ENCODE results near the gene PBX2. TPM values are rescaled to one million over a fixed set of nuclear protein-coding genes. Genes with fewer than 3 reads are reported as not detected.
"Not testable (repeated sequence)": the region's sequence is repeated elsewhere in the genome, so short reads cannot be mapped to it uniquely, and the experiment has no call there.

Gene PBX2
- total RNA-seq, 3 donors from 2014 or later, result 62.2 to 68.2 (median 64.0) TPM

DNA sequence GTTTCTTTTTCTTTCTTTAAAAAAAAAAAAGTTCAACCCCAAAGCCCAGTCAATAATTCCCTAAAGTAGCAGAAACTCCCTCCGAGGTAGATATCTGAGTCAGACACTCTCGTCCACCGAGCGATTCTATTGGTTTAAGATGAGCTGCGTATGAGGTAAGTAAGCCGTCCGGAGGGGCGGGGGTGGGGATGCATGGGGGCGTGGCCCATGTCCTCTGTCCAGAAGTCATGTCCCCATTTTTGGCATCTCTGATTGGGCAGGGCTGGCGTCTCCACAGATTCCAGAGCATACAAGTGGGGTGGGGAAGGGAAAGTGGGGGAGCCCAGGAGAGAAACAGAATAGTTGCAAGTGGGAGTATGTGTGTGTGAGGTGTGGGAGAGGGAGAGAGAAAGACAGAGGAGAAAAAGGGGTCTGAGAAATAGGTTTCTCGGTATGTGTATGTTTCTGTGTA, 4.3 kb downstream of the PBX2 start:
- peak; percentile 56 to 65 for ATAC-seq
- peak; percentile 48 for DNase-seq
- peaks cover 61% of the 10 kb centered on the region for H3K4me1 Mint-ChIP-seq (ENCODE audit: low read depth)
- peak overlapping the region; percentile 62 for H3K4me3 Mint-ChIP-seq
- not testable (repeated sequence) for H3K9me3 Mint-ChIP-seq; H3K27me3 Mint-ChIP-seq (ENCODE audit: low read depth)
- peaks cover 26% of the 10 kb centered on the region for H3K36me3 Mint-ChIP-seq (ENCODE audit: insufficient read depth)

DNA sequence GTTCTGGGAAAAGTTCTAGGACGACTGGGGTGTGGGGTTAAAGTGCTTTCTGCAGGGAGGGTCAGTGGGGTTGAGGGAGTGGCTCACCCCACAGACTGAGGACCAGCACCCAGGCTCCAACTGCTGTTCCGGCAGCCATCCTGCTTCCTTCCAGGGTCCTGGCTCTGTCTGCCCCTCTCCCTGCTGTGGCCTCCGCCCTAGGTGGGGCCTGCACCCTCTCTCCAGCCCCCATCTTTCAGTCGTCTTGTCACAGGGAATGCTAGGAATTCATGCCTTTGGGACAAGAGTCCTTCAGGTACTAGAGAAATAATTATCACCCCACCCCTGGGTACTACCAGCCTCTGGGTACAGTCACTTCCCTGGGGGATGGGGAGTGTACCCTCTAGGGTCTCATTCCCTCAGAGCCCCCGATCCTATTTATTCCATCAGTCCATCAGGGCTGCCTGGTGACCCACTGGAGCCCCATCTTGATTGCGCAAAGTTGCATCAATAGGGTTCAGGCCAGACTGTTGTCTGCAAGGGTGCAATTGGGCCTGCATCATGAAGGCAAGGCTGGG, 5.8 kb downstream of the PBX2 start, which contains the start of gene AGER:
TSS of gene AGER (minus strand) at position 170 of the 557 bp plus-strand sequence. CDS start at position 139, 31 bp downstream.
- H3K4me1 Mint-ChIP-seq (ENCODE audit: low read depth), result peaks cover 72% of the 10 kb centered on the region
- no peak within 1 kb of the TSS for H3K4me3 Mint-ChIP-seq
- ATAC-seq (no peak), DNase-seq (no peak)
- H3K27me3 Mint-ChIP-seq (ENCODE audit: low read depth), result no peaks in the 10 kb centered on the region
- peaks cover 34% of the 10 kb centered on the region for H3K36me3 Mint-ChIP-seq (ENCODE audit: insufficient read depth)
- no peaks in the 10 kb centered on the region for H3K9me3 Mint-ChIP-seq

DNA sequence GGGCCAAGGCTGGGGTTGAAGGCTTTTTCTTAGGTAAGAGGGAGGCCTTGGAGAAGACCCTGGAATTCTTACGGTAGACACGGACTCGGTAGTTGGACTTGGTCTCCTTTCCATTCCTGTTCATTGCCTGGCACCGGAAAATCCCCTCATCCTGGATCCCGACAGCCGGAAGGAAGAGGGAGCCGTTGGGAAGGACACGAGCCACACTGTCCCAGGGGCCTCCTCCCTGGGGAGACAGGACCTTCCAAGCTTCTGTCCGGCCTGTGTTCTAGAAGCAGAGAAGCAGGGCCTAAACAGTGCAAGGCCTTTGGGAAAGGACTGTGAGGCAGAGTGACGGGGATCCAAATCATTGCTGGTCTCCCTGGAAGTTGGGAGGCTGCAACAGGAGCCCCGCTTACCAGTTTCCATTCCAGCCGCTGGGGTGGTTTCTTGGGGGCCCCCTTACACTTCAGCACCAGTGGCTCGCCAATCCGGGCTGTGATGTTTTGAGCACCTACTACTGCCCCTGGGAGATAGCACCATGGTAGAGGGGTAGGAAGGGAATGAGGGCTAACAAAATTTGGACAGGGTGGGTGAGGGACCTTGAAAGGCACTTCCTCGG, 6.4 kb downstream of the PBX2 start:
- no peaks in the 10 kb centered on the region for H3K9me3 Mint-ChIP-seq
- H3K4me1 Mint-ChIP-seq (ENCODE audit: low read depth), result peaks cover 72% of the 10 kb centered on the region
- DNase-seq (no peak), ATAC-seq (no peak)
- no peaks in the 10 kb centered on the region for H3K27me3 Mint-ChIP-seq (ENCODE audit: low read depth)
- peaks cover 31% of the 10 kb centered on the region for H3K36me3 Mint-ChIP-seq (ENCODE audit: insufficient read depth)
- H3K4me3 Mint-ChIP-seq, result no peak overlapping the region

DNA sequence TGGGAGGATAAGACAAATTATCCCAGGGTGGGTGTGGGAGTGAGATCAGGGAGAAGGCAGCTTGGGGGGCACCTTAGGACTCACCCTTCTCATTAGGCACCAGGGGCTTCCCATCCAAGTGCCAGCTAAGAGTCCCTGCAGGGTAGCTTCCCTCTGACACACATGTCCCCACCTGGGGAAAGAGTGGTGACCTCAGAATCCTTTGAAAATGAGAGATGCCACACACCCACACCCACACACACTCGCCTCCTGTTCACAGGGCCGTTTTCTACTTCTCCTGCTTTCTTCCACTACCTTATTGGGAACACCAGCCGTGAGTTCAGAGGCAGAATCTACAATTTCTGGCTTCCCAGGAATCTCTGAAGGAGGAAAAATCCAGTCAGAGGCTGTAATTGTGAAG, 7.0 kb downstream of the PBX2 start:
- no peak for ATAC-seq
- Mint-ChIP-seq H3K4me3 (no peak overlapping the region), H3K36me3 (ENCODE audit: insufficient read depth) (peaks cover 31% of the 10 kb centered on the region), H3K4me1 (ENCODE audit: low read depth) (peaks cover 68% of the 10 kb centered on the region), H3K9me3 (no peaks in the 10 kb centered on the region), H3K27me3 (ENCODE audit: low read depth) (no peaks in the 10 kb centered on the region)
- no peak for DNase-seq

DNA sequence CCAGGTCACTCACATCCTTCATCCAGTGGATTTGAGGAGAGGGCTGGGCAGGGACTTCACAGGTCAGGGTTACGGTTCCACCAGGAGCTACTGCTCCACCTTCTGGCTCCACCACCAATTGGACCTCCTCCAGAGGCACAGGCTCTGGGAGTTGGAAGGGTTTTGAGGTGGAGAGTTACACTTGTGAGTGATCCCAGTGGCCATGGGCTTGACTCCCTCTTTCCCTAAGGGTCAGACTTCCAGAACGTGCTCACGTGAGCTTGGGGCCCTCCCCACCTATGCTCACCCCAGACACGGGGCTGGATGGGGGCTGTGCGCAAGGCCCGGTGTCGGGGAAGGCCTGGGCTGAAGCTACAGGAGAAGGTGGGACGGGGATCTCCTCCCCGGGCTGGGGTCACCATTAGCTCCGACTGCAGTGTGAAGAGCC, 7.4 kb downstream of the PBX2 start:
- H3K36me3 Mint-ChIP-seq (ENCODE audit: insufficient read depth), result peaks cover 29% of the 10 kb centered on the region
- no peaks in the 10 kb centered on the region for H3K9me3 Mint-ChIP-seq
- H3K4me3 Mint-ChIP-seq, result no peak overlapping the region
- H3K4me1 Mint-ChIP-seq (ENCODE audit: low read depth), result peaks cover 65% of the 10 kb centered on the region
- no peaks in the 10 kb centered on the region for H3K27me3 Mint-ChIP-seq (ENCODE audit: low read depth)
- DNase-seq (no peak), ATAC-seq (no peak)

DNA sequence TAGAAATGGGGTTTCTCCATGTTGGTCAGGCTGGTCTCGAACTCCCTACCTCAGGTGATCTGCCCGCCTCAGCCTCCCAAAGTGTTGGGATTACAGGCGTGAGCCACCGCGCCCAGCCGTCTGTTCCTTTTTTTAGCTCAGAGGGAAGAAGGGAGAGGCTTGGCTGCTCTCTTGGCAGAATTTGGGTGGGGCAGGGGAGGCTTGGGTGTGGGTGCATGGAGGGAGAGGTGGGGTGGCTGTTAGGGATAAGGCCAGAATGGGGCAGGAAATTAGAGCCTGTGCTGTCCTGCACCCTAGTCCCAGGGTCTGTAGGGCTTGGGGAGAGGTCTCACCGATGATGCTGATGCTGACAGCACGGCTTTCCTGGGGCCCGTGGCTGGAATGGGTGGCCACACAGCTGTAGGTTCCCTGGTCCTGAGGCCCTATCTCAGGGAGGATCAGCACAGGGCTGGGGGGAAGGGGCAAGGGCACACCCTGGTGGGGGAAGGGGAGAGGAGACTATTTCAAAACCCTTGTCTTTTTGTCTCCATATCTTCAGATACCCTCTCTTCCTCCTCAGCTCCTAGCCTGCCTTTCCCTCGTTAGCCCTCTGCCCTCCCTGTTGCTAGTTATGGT, 8.0 kb downstream of the PBX2 start:
- DNase-seq, result no peak
- no peak for ATAC-seq
- peaks cover 64% of the 10 kb centered on the region for H3K4me1 Mint-ChIP-seq (ENCODE audit: low read depth)

DNA sequence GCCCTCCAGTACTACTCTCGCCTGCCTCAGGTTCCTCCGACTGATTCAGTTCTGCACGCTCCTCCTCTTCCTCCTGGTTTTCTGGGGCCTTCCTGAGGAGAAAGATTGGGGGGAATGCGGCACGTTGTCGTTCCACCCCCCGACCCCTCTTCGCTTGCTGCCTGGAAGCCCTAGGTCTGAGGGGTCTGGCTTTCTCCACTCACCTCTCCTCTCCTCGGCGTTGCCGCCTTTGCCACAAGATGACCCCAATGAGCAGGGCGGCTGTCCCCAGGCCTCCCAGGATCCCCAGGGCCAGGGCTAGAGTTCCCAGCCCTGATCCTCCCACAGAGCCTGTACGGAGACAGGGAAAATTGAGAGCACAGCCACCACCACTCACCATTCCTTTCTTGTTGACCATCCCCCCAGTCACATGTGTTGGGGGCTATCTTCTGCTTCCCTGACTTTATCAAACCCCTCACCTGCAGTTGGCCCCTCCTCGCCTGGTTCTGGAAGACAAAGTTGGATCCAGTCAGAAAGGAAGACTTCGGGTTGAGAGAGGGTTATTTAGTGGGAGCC, 8.8 kb downstream of the PBX2 start:
- no peak overlapping the region for H3K4me3 Mint-ChIP-seq
- peaks cover 64% of the 10 kb centered on the region for H3K4me1 Mint-ChIP-seq (ENCODE audit: low read depth)
- no peak for ATAC-seq
- peaks cover 21% of the 10 kb centered on the region for H3K36me3 Mint-ChIP-seq (ENCODE audit: insufficient read depth)
- no peak for DNase-seq
- no peaks in the 10 kb centered on the region for H3K9me3 Mint-ChIP-seq
- no peaks in the 10 kb centered on the region for H3K27me3 Mint-ChIP-seq (ENCODE audit: low read depth)

More for the DNA sequence above, 8.0 kb downstream of the PBX2 start:
- Mint-ChIP-seq H3K4me3 (no peak overlapping the region), H3K9me3 (no peaks in the 10 kb centered on the region), H3K36me3 (ENCODE audit: insufficient read depth) (peaks cover 25% of the 10 kb centered on the region), H3K27me3 (ENCODE audit: low read depth) (no peaks in the 10 kb centered on the region)

DNA sequence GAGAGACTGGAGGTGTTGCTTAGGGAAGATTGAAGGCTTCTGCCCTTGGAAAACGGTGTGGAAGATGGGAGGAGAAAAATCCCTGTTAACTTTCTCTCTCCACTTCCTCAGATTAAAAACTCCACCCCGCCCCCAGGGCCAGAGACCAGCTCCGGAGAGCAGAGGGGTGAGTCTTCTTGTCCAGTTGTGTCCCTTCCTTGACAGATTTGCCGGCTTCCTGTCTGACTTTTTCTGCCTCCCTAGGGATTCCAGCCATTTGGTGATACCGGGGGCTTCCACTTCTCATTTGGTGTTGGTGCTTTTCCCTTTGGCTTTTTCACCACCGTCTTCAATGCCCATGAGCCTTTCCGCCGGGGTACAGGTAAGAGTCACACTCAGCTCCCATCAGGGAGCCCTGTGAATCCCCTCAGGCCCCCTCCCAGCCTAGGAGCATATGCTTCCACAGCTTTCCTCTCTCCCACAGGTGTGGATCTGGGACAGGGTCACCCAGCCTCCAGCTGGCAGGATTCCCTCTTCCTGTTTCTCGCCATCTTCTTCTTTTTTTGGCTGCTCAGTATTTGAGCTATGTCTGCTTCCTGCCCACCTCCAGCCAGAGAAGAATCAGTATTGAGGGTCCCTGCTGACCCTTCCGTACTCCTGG, 10.1 kb downstream of the PBX2 start:
- peaks cover 15% of the 10 kb centered on the region for H3K36me3 Mint-ChIP-seq (ENCODE audit: insufficient read depth)
- peak overlapping the region; percentile 92 for H3K4me3 Mint-ChIP-seq

DNA sequence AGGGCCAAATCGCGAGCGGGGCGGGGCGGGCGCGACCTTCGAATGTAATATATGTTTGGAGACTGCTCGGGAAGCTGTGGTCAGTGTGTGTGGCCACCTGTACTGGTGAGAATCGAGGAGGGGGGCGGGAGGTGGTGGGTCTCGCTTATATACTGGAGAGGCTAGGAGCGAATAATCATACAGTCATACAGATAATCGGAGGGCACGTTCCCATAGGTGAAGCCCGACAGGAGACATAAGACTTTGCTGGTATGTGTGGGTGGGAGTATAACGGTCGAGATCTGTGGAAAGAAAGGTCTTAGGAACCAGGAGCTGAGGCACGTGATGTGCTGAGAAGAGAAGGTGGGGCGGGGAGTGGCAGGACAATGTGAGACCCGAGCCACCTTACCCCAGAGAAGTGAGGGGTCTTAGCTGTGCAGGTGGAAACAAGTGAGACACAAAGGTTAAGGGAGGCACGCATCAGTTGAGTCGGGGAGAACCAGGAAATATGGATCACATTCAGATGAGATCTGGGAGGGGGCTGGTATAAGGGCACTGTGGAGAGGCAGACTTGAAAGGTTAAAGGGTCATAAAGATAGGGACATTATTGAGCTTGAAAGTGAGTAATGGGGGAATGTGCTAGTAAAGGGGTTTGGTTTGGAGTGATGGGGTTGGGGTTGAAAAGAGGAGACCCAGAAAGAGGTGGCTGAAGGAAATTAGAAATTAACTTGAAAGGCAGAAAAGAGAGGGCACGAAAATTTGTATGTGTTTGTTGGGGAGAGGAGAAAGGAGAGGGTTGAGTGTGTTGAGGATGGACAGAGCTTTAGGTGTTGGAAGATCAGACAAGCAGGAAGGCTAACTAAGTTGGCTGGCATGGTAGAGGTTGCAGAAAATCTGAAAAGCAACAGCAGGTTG, 11.2 kb downstream of the PBX2 start:
- H3K27me3 Mint-ChIP-seq (ENCODE audit: low read depth), result no peaks in the 10 kb centered on the region
- peaks cover 15% of the 10 kb centered on the region for H3K36me3 Mint-ChIP-seq (ENCODE audit: insufficient read depth)
- ATAC-seq (no peak), DNase-seq (no peak)
- peaks cover 67% of the 10 kb centered on the region for H3K4me1 Mint-ChIP-seq (ENCODE audit: low read depth)
- H3K9me3 Mint-ChIP-seq, result no peaks in the 10 kb centered on the region
- peak overlapping the region; percentile 92 for H3K4me3 Mint-ChIP-seq

More for the DNA sequence above, 10.1 kb downstream of the PBX2 start:
- no peak for ATAC-seq
- peaks cover 62% of the 10 kb centered on the region for H3K4me1 Mint-ChIP-seq (ENCODE audit: low read depth)
- H3K9me3 Mint-ChIP-seq, result no peaks in the 10 kb centered on the region
- H3K27me3 Mint-ChIP-seq (ENCODE audit: low read depth), result no peaks in the 10 kb centered on the region
- no peak for DNase-seq

DNA sequence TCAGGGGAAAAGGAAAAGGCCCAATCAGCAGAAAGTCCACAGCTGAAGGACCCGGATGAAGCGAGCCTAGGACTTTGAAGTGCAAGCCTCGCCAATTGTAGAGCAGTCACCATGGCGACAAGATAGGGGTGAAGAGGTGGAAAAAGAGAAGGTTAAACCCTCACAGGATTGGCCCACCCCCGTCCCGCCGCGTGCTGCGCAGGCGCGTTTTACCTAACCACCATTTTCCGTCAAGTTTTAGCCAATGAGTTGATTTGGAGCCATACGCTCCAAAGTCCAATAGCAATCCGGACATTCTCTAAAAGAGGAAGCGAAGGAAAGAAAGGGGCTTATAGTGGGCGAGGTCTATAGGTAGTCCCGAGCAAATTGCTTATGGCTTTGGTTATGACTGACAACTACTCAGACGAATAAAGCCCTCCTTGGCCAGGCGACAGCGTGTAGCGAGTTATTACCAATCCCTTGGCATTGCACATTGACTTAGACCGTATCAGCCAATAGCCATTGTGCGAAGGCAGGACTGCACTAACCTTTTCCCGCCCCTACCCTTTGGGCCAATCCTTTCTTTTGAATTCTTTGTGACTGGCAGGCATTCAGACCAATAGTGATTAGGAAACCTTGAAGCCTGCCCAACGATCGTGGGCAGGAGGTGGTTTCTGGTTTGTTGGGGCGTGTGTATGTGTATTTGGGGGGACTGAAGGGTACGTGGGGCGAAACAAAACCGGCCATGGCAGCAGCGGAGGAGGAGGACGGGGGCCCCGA, 12.0 kb downstream of the PBX2 start, which contains the start of gene RNF5:
TSS of gene RNF5 (plus strand) at position 618 of the 759 bp plus-strand sequence. CDS start at position 725, 107 bp downstream.
- DNase-seq (peak; percentile 88), ATAC-seq (peak; percentile 87)
- Mint-ChIP-seq H3K4me1 (ENCODE audit: low read depth) (peaks cover 73% of the 10 kb centered on the region), H3K9me3 (no peaks in the 10 kb centered on the region), H3K4me3 (peak within 1 kb of the TSS; percentile 92), H3K36me3 (ENCODE audit: insufficient read depth) (peaks cover 15% of the 10 kb centered on the region), H3K27me3 (ENCODE audit: low read depth) (no peaks in the 10 kb centered on the region)

DNA sequence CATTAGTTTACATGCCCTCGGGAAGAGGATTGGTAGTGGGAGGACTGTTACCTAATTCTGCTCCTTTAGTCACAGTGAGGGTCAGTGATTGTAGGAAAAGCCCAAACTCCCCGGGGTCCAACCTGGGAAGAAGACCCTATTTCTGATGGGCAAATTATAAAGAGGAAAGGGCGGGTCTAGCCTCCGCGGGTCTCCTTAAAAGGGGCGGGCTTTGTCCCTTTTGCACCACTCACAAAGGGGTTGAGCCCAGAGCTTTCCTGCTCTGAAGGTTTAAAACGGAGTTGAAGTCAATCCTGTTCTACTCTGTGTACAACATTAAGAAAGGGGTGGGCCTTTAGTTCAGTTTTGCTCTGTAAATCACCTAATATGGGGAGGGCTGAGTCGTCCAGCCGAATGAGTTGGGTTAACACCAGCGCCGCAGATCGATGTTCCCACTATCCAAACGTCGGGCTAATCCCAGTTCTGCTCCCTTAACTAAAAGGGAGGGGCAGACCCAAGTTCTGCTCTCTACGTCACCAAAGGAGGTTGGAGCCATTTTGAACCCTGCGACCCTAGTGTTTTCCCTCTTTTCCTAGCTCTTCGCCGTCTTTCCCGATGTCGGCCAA, 12.7 kb downstream of the PBX2 start:
- ATAC-seq, result peak in 1 of 2 donors; percentile 0
- Mint-ChIP-seq H3K36me3 (ENCODE audit: insufficient read depth) (peaks cover 13% of the 10 kb centered on the region), H3K4me1 (ENCODE audit: low read depth) (peaks cover 73% of the 10 kb centered on the region), H3K4me3 (peak overlapping the region; percentile 92), H3K9me3 (no peaks in the 10 kb centered on the region), H3K27me3 (ENCODE audit: low read depth) (no peaks in the 10 kb centered on the region)
- DNase-seq, result no peak

DNA sequence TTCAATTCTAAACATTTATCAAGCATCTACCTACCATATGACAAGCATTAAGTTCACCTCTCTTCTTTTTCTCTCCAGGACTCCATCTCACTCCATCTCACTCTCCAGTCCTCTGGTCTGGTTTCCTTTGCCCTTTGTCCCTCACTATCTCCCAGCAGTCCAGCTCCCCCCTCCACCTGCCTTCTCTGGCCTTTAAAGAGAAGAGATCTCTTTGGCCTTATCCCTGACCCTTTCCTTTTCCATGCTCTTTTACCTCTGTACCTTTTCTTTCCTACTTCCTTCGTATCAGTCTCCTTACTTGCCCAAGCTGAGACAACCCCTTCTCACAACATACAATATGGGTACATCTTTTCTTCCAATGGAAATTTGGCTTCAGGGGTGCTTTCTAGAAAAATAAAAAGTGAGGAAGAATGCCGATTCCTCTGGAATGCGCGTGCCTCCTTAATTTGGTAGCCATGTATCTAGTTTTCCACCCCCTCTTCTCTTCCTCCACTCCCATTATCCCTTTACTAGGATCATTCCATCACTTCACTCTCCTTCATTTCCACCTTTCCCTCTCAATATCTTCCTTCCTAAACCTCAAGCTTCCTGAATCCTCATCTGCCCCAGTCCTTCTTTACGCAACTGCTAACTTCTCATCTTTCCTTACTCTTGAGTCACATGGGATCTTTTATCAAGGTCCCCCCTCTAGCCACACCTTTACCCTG, 13.4 kb downstream of the PBX2 start:
- Mint-ChIP-seq H3K36me3 (ENCODE audit: insufficient read depth) (peaks cover 13% of the 10 kb centered on the region), H3K4me3 (peak overlapping the region; percentile 92), H3K4me1 (ENCODE audit: low read depth) (peaks cover 73% of the 10 kb centered on the region), H3K9me3 (no peaks in the 10 kb centered on the region), H3K27me3 (ENCODE audit: low read depth) (no peaks in the 10 kb centered on the region)
- DNase-seq, result no peak
- no peak for ATAC-seq

All from activated T-cell treated with anti-CD3 and anti-CD28 coated beads, Interleukin-2, amount 50 U/mL, for 4 hours (primary cell).